GM19238 (cell line): ENCODE data around the gene MAP2K5.

Experiments
- DNase-seq: peaks from one replicate; pipeline ENCODE4 v3.0.0; 2011; ENCODE audit warnings: low spot score; ENCODE audit not compliant: insufficient read length

MAP2K5 gene

GRCh38 chr15:67720556-67721175 lies 178.2 kb downstream of the MAP2K5 start:
- no peak for DNase-seq

- no peak for DNase-seq
Measured at GRCh38 chr15:67722030-67722817, 179.7 kb downstream of the MAP2K5 start.

- no peak for DNase-seq
Measured at GRCh38 chr15:67723294-67724024, 181.0 kb downstream of the MAP2K5 start.

GRCh38 chr15:67724691-67725375 lies 182.3 kb downstream of the MAP2K5 start:
- no peak for DNase-seq

GRCh38 chr15:67730135-67730534 lies 187.6 kb downstream of the MAP2K5 start:
- no peak for DNase-seq

- no peak for DNase-seq
Measured at GRCh38 chr15:67731112-67731721, 188.7 kb downstream of the MAP2K5 start.

GRCh38 chr15:67732164-67732563 lies 189.7 kb downstream of the MAP2K5 start:
- DNase-seq: no peak

- DNase-seq: no peak
Measured at GRCh38 chr15:67732671-67733374, 190.3 kb downstream of the MAP2K5 start.

- DNase-seq: no peak
Measured at GRCh38 chr15:67735896-67736295, 193.4 kb downstream of the MAP2K5 start.

- no peak for DNase-seq
Measured at GRCh38 chr15:67736810-67737209, 194.3 kb downstream of the MAP2K5 start.

GRCh38 chr15:67738056-67738455 lies 195.6 kb downstream of the MAP2K5 start:
- DNase-seq: no peak

- DNase-seq: no peak
Measured at GRCh38 chr15:67740405-67740804, 197.9 kb downstream of the MAP2K5 start.

GRCh38 chr15:67741308-67741707 lies 198.8 kb downstream of the MAP2K5 start:
- DNase-seq: no peak

GRCh38 chr15:67743558-67743957 lies 201.1 kb downstream of the MAP2K5 start:
- no peak for DNase-seq

- DNase-seq: no peak
Measured at GRCh38 chr15:67744331-67745072, 202.0 kb downstream of the MAP2K5 start.

- no peak for DNase-seq
Measured at GRCh38 chr15:67745073-67746006, 202.8 kb downstream of the MAP2K5 start.

GRCh38 chr15:67746022-67746421 lies 203.5 kb downstream of the MAP2K5 start:
- DNase-seq: no peak

- DNase-seq: no peak
Measured at GRCh38 chr15:67746450-67746849, 203.9 kb downstream of the MAP2K5 start.

- no peak for DNase-seq
Measured at GRCh38 chr15:67747921-67748320, 205.4 kb downstream of the MAP2K5 start.
